Astrocyte (in vitro differentiated cells and primary cell): ENCODE results near the gene GDE1.

ENCODE experiments used
- EZH2 ChIP-seq: IDR thresholded peaks from 2 replicates; pipeline ENCODE4 v1.6.1; 2012; ENCODE audit warnings: mild to moderate bottlenecking, low read length, inconsistent platforms; ENCODE audit not compliant: insufficient read depth
- TF ChIP-seq, protein P1 (sequence below): IDR thresholded peaks from 2 replicates; pipeline ENCODE4 v1.5.1; 2011; ENCODE audit warnings: low read depth, mild to moderate bottlenecking, inconsistent platforms, low read length, moderate library complexity; ENCODE audit not compliant: insufficient read depth

DNA sequence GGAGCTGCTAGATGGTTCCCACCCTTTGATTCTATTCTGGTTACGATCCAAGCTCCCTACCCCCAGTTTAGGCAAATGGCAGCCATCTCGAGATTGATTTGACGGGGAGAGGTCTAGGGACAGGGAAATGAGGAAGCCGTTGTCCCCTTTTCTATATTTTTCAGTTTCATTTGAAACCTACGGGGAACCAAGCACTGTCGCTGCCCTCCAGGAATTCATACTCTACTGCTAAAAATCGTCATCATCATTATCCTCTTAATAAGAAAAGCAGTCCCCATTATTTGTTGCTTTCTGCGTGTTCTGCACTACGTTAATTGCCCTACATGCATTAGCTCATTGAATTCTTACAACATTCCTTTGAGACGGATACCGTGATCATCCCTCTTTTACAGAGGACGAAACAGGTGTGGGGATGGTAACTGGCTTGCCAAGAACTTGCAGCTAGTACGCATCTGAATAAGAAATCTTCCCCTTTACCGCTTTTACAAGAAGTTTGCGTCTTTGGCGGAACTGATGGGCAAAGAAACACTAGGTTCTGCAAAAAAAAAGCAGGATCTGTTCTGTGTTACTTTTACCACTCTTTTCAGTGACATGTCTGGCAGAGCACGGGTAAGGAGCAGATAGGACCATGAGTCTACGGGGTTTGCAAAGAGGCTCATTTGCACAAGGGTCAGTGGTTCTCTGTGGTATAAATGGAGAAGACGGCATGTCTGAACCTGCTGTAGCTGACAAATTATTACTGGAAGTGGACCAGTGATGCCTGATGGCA, 2.9 kb upstream of the GDE1 start:
- TF ChIP-seq, protein P1, sequence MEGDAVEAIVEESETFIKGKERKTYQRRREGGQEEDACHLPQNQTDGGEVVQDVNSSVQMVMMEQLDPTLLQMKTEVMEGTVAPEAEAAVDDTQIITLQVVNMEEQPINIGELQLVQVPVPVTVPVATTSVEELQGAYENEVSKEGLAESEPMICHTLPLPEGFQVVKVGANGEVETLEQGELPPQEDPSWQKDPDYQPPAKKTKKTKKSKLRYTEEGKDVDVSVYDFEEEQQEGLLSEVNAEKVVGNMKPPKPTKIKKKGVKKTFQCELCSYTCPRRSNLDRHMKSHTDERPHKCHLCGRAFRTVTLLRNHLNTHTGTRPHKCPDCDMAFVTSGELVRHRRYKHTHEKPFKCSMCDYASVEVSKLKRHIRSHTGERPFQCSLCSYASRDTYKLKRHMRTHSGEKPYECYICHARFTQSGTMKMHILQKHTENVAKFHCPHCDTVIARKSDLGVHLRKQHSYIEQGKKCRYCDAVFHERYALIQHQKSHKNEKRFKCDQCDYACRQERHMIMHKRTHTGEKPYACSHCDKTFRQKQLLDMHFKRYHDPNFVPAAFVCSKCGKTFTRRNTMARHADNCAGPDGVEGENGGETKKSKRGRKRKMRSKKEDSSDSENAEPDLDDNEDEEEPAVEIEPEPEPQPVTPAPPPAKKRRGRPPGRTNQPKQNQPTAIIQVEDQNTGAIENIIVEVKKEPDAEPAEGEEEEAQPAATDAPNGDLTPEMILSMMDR = no peak
- no peak for TF ChIP-seq EZH2
